Common myeloid progenitor, CD34-positive (primary cell): ENCODE results near the gene KANSL2.
"Not testable (repeated sequence)": the region's sequence is repeated elsewhere in the genome, so short reads cannot be mapped to it uniquely, and the experiment has no call there.

ENCODE experiments used
- CTCF ChIA-PET: fragments of 350-600 bp; sonication (Branson Sonifier 250); formaldehyde crosslinking; loops from one replicate; lab custom pipeline; 2021; ENCODE audit warnings: antibody characterized with exemption; lab: Charles Lee
- POLR2A ChIA-PET: fragments of 350-600 bp; sonication (Branson Sonifier 250); formaldehyde crosslinking; loops from one replicate; lab custom pipeline; 2021; ENCODE audit warnings: antibody characterized with exemption; lab: Charles Lee
- DNase-seq, 3 donors: peaks; one replicate each; pipeline versions ENCODE4 v3.0.0 to v3.0.0-alpha.2; 2013
- H3K27ac ChIP-seq, 2 experiments: 1 replicate in 1 of 2; 2 replicates in 1 of 2; pipeline ENCODE4 v1.7.0; 2013; ENCODE audit warnings: inconsistent platforms in 2 of 2, low read length in 2 of 2, mild to moderate bottlenecking in 2 of 2, low read depth in 1 of 2, moderate library complexity in 1 of 2; ENCODE audit not compliant: severe bottlenecking in 2 of 2, insufficient read depth in 1 of 2, poor library complexity in 1 of 2
- H3K27me3 ChIP-seq, 5 experiments: replicated peaks in 2 of 5; 1 replicate in 3 of 5; 2 replicates in 2 of 5; pipeline versions ENCODE4 v1.6.1 to v1.7.0; 2013; ENCODE audit warnings: low read length in 4 of 5, mild to moderate bottlenecking in 2 of 5, moderate library complexity in 2 of 5, inconsistent platforms in 1 of 5; ENCODE audit not compliant: insufficient read depth in 5 of 5, control insufficient read depth in 4 of 5
- H3K36me3 ChIP-seq, 4 experiments: 1 replicate in 2 of 4; 2 replicates in 2 of 4; pipeline versions ENCODE4 v1.6.1 to v1.7.0; 2013; ENCODE audit warnings: low read length in 3 of 4, control low read depth in 1 of 4, mild to moderate bottlenecking in 1 of 4; ENCODE audit not compliant: control insufficient read depth in 4 of 4, insufficient read depth in 4 of 4
- H3K4me1 ChIP-seq, 4 experiments: 1 replicate in 3 of 4; 2 replicates in 1 of 4; pipeline versions ENCODE4 v1.6.1 to v1.7.1; 2013; ENCODE audit warnings: low read length in 3 of 4, mild to moderate bottlenecking in 3 of 4, control low read depth in 1 of 4, inconsistent platforms in 1 of 4, moderate library complexity in 1 of 4; ENCODE audit not compliant: control insufficient read depth in 4 of 4, insufficient read depth in 4 of 4; ENCODE audit errors: control extremely low read depth in 1 of 4
- H3K4me3 ChIP-seq, 7 experiments: 1 replicate in 4 of 7; 2 replicates in 3 of 7; pipeline versions ENCODE4 v1.5.1 to v1.7.0; 2013; ENCODE audit warnings: mild to moderate bottlenecking in 7 of 7, low read length in 6 of 7, moderate library complexity in 6 of 7, inconsistent platforms in 2 of 7, low read depth in 2 of 7, control low read depth in 1 of 7; ENCODE audit not compliant: insufficient read depth in 4 of 7, control insufficient read depth in 1 of 7; ENCODE audit errors: extremely low read depth in 1 of 7
- H3K9me3 ChIP-seq, 5 experiments: 1 replicate in 4 of 5; 2 replicates in 1 of 5; pipeline versions ENCODE4 v1.6.1 to v1.7.1; 2013; ENCODE audit warnings: low read length in 4 of 5, mild to moderate bottlenecking in 2 of 5, inconsistent platforms in 1 of 5, low read depth in 1 of 5, moderate library complexity in 1 of 5; ENCODE audit not compliant: control insufficient read depth in 4 of 5, insufficient read depth in 2 of 5; ENCODE audit errors: control extremely low read depth in 1 of 5
- WGBS: methylation state at CpG from one replicate; pipeline ENCODE4 v1.1.5; 2013; ENCODE audit not compliant: insufficient coverage; 5-methylcytosine and 5-hydroxymethylcytosine counted together

KANSL2 gene

DNA sequence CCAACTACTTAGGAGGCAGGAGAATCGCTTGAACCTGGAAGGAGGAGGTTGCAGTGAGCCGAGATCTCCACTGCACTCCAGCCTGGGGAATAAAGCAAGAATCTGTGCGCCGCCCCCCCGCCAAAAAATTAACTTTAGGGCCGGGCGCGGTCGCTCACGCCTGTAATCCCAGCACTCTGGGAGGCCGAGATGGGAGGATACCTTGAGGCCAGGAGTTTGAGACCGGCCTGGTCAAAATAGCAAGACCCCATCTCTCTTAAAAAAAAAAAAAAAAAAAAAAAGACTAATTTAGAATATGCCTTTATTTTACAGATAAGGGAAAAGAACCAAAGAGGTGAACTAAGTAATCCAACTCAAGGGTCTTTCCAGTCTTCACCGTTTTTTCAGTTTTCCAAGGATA, 1.2 kb downstream of the KANSL2 start:
- no peak for DNase-seq
- H3K36me3 ChIP-seq = peaks cover 8 to 43% (median 23%) of the 10 kb centered on the region in 4 experiments
- peak overlapping the region in 1 of 2 experiments; percentile 96 for H3K27ac ChIP-seq
- 89% methylated on average over 11 of the region's 13 CpGs for WGBS
- H3K27me3 ChIP-seq = no peaks in the 10 kb centered on the region
- H3K4me1 ChIP-seq = peaks cover 10 to 36% (median 26%) of the 10 kb centered on the region in 4 experiments
- H3K4me3 ChIP-seq = peak overlapping the region in 6 of 7 experiments; percentile 96 to 100 (median 98)
- H3K9me3 ChIP-seq = no peaks in the 10 kb centered on the region
- ChIA-PET POLR2A (interaction anchor here (0.7 kb wide), 1 partner anchor 271 kb away, joined by 3 read pairs; no protein-coding TSS in a partner anchor), CTCF (no interaction called here)

DNA sequence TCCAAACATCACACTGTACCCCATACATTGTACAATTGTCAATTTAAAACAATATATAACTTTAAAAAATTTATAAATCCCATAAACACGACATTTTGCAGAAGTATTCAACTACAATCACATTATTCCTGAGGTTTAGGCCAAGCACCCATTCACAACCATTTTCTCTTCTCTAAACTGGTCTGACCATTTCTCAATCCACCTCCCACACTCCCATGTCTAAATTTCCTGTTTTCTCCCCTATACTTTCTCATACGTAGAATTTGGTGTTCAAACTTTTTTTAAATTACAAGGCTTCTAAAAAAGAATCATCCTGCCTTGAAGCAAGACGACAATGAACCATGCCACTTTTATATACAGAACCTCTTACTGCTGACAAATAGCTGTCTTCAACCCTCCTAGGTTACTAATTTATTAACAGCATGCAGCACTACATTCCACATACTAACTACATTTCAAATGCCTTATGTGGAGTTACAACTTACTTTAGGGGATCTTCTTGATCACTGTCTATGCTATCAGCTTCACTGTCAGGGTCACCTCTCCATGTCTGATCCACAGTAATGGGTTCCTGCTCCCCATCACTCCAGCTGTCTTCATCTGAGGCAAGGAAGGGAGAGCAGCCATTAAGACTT, 3.4 kb downstream of the KANSL2 start:
- ChIA-PET CTCF (interaction anchor here (1.1 kb wide), 1 partner anchor 9 kb away, joined by 3 read pairs; no protein-coding TSS in a partner anchor), POLR2A (no interaction called here)
- peaks cover 8 to 51% (median 26%) of the 10 kb centered on the region in 4 experiments for H3K36me3 ChIP-seq
- no peak for DNase-seq
- H3K4me1 ChIP-seq = peaks cover 10 to 36% (median 26%) of the 10 kb centered on the region in 4 experiments
- peak overlapping the region in 1 of 7 experiments; percentile 49 for H3K4me3 ChIP-seq
- H3K9me3 ChIP-seq = no peaks in the 10 kb centered on the region
- no peaks in the 10 kb centered on the region for H3K27me3 ChIP-seq
- peak overlapping the region in 1 of 2 experiments; percentile 16 for H3K27ac ChIP-seq
- WGBS = 79% methylated on average over 3 of the region's 3 CpGs

DNA sequence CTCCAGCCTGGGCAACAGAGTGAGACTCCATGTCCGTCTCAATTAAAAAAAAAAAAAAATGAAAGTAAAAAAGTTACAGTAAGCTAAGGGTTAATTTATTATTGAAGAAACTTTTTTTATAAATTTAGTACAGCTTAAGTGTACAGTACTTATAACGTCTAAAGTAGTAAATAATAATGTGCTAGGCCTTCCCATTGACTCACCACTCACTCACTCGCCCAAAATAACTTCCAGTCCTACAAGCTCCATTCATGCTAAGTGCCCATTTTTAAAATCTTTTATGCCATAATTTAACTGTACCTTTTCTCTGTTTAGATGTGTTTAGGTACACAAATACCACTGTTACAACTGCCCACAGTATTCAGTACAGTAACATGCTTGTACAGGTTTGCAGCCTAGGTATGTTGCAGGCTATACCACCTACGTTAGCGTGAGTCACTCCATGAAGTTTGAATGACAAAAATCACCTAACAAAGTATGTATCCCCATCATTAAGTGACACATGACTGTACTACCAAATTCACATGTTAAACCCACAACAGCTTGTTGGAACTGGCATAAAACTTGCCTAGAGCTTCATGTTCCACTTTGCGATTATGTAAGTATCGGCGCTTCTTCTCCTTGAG, 10.7 kb downstream of the KANSL2 start:
- Histone ChIP-seq H3K9me3 (no peaks in the 10 kb centered on the region), H3K27ac (no peak overlapping the region), H3K27me3 (no peaks in the 10 kb centered on the region), H3K4me1 (no peaks in the 10 kb centered on the region), H3K4me3 (no peak overlapping the region), H3K36me3 (peaks cover 26 to 73% (median 55%) of the 10 kb centered on the region in 4 experiments)
- ChIA-PET POLR2A (interaction anchor here (0.7 kb wide), 1 partner anchor 8 kb away, joined by 3 read pairs; no protein-coding TSS in a partner anchor), CTCF (interaction anchor here (0.8 to 2.1 kb wide), 5 partner anchors 10 to 109 kb away, joined by 3 to 7 read pairs (median 4); no protein-coding TSS in a partner anchor)
- WGBS = 99% methylated on average over 5 of the region's 8 CpGs
- DNase-seq = no peak

DNA sequence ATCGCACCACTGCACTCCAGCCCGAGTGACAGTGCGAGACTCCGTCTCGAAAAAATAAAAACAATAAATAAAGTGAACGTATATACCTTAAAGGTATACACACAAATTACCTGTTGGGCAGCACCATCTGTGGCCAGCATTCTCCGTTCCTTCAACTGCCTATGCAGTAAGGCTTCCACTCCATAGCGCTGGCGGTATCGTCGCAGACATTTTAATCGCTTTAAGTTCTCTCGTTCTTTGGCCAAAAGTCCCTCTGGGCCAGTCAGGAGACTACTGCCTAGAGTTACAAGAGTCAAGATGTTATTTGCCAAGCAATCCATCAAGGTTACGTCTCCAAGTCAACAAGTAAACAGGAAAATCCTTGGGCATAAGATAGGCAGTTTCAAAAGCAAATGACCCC, 13.0 kb downstream of the KANSL2 start:
- H3K27ac ChIP-seq = no peak overlapping the region
- WGBS = 94% methylated on average over 14 of the region's 14 CpGs
- H3K36me3 ChIP-seq = peaks cover 31 to 81% (median 58%) of the 10 kb centered on the region in 4 experiments
- H3K9me3 ChIP-seq = no peaks in the 10 kb centered on the region
- no peaks in the 10 kb centered on the region for H3K4me1 ChIP-seq
- no peaks in the 10 kb centered on the region for H3K27me3 ChIP-seq
- DNase-seq = no peak
- POLR2A ChIA-PET = no interaction called here
- CTCF ChIA-PET = interaction anchor here (1.2 kb wide), 1 partner anchor 10 kb away, joined by 3 read pairs; no protein-coding TSS in a partner anchor
- H3K4me3 ChIP-seq = no peak overlapping the region

DNA sequence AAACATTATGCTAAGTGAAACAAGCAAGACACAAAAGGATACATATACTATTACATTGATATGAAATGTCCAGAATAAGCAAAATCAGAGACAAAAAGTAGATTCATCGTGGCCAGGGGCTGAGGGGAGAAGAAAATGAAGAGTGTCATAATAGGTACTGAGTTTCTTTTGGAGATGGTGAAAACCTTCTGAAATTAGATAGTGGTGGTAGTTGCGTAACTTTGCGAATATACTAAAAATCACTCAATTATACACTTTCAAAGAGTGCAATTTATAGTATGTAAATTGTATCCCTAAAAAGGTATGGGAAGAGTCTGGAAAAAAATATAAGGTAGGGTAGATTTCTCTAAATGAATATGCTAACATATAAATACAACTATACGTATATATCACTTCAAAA, 22.2 kb downstream of the KANSL2 start:
- DNase-seq = no peak
- no peaks in the 10 kb centered on the region for H3K27me3 ChIP-seq
- no CpG with 5 or more reads among the region's 4 CpGs for WGBS
- H3K36me3 ChIP-seq = peaks cover 28 to 84% (median 59%) of the 10 kb centered on the region in 4 experiments
- no peak overlapping the region for H3K27ac ChIP-seq
- no peaks in the 10 kb centered on the region for H3K4me1 ChIP-seq
- POLR2A ChIA-PET = no interaction called here
- H3K9me3 ChIP-seq = no peaks in the 10 kb centered on the region
- H3K4me3 ChIP-seq = no peak overlapping the region
- CTCF ChIA-PET = no interaction called here

DNA sequence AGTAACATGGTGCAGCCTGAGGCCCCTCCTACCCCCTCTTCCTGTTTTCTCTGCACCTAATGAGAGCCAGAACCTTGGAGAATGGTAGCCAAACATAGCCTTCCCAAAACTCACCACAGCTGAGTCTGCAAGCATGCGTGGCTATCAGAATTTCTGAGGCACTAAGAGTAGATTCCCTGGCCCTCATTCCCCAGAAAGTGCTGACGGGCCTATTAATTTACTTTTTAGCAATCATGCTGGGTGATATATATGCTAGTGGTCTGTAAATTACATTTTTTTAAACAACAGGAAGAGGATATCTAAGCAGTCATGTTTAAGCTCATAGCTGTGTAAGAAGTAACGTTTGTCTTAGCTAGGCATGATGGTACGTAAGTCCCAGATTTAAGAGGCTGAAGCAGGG, 30.4 kb downstream of the KANSL2 start:
- Histone ChIP-seq H3K4me1 (no peaks in the 10 kb centered on the region), H3K9me3 (no peaks in the 10 kb centered on the region), H3K36me3 (peaks cover 28 to 63% (median 43%) of the 10 kb centered on the region in 4 experiments), H3K27me3 (no peaks in the 10 kb centered on the region), H3K27ac (no peak overlapping the region), H3K4me3 (no peak overlapping the region)
- WGBS = 100% methylated on average over 1 of the region's 4 CpGs
- no peak for DNase-seq
- ChIA-PET POLR2A (interaction anchor here (0.5 kb wide), 1 partner anchor 13 kb away, joined by 4 read pairs; no protein-coding TSS in a partner anchor), CTCF (no interaction called here)

DNA sequence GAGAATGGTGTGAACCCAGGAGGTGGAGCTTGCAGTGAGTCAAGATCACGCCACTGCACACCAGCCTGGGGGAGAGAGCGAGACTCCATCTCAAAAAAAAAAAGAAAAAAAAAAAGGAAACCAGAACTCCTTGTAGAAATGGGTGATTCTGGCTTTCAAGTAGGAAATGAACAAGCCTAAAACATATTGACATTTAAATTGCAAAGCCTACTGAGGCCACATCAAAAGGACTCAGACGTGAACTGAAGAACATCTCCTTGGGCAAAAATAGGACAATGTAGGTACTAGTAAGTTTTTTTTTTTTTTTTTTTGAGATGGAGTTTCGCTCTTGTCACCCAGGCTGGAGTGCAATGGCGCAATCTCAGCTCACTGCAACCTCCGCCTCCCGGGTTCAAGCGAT, 36.7 kb downstream of the KANSL2 start:
- H3K4me3 ChIP-seq, H3K27me3 ChIP-seq, DNase-seq, H3K27ac ChIP-seq, H3K4me1 ChIP-seq, POLR2A ChIA-PET, H3K9me3 ChIP-seq, CTCF ChIA-PET: not testable (repeated sequence)
- peaks cover 10 to 15% (median 12%) of the 10 kb centered on the region in 4 experiments for H3K36me3 ChIP-seq
- no CpG with 5 or more reads among the region's 8 CpGs for whole genome bisulfite sequencing
